Neuronal stem cell (in vitro differentiated cells): ENCODE results near the gene CD3E.

Experiments used
- DNase-seq: peaks from one replicate; pipeline ENCODE4 v3.0.0-alpha.2; 2013; ENCODE audit warnings: low spot score
- H2AFZ ChIP-seq: one replicate; pipeline ENCODE4 v1.6.1; 2013; ENCODE audit warnings: mild to moderate bottlenecking, low read length, inconsistent platforms
- H2AK5ac ChIP-seq: 2 replicates; pipeline ENCODE4 v1.6.1; 2013; ENCODE audit warnings: low read depth, mild to moderate bottlenecking, inconsistent platforms, low read length, moderate library complexity, mixed read lengths
- H2BK120ac ChIP-seq: 2 replicates; pipeline ENCODE4 v1.6.1; 2013; ENCODE audit warnings: low read depth, mild to moderate bottlenecking, inconsistent platforms, low read length, moderate library complexity, mixed read lengths
- H2BK12ac ChIP-seq: one replicate; pipeline ENCODE4 v1.6.1; 2013; ENCODE audit warnings: low read length, inconsistent platforms
- H2BK15ac ChIP-seq: 2 replicates; pipeline ENCODE4 v1.6.1; 2013; ENCODE audit warnings: mild to moderate bottlenecking, low read length, inconsistent platforms, mixed read lengths
- H2BK5ac ChIP-seq: one replicate; pipeline ENCODE4 v1.6.1; 2013; ENCODE audit warnings: inconsistent platforms, mild to moderate bottlenecking, low read length, moderate library complexity
- H3K14ac ChIP-seq: one replicate; pipeline ENCODE4 v1.6.1; 2013; ENCODE audit warnings: low read length, inconsistent platforms
- H3K18ac ChIP-seq: 2 replicates; pipeline ENCODE4 v1.6.1; 2013; ENCODE audit warnings: low read length, inconsistent platforms
- H3K23ac ChIP-seq: 2 replicates; pipeline ENCODE4 v1.6.1; 2013; ENCODE audit warnings: low read depth, mild to moderate bottlenecking, mixed read lengths, low read length, inconsistent platforms; ENCODE audit not compliant: poor library complexity
- H3K27ac ChIP-seq: replicated peaks from 3 replicates; pipeline ENCODE4 v1.5.1; 2013; ENCODE audit warnings: low read length, inconsistent platforms
- H3K27me3 ChIP-seq, 3 experiments: 2 replicates each; pipeline ENCODE4 v1.6.1; 2013; ENCODE audit warnings: low read length in 3 of 3, mild to moderate bottlenecking in 2 of 3, inconsistent platforms in 1 of 3, low read depth in 1 of 3, mixed read lengths in 1 of 3, moderate library complexity in 1 of 3; ENCODE audit not compliant: control insufficient read depth in 3 of 3, insufficient read depth in 3 of 3
- H3K36me3 ChIP-seq, 2 donors: replicated peaks in 1 of 2; 2 replicates each; pipeline ENCODE4 v1.6.1; 2013; ENCODE audit warnings: low read length in 2 of 2; ENCODE audit not compliant: control insufficient read depth in 2 of 2, insufficient read depth in 2 of 2
- H3K4ac ChIP-seq: 2 replicates; pipeline ENCODE4 v1.6.1; 2013; ENCODE audit warnings: inconsistent platforms, mild to moderate bottlenecking, low read length, moderate library complexity
- H3K4me1 ChIP-seq, 2 donors: 1 replicate in 1 of 2; 2 replicates in 1 of 2; pipeline ENCODE4 v1.6.1; 2013; ENCODE audit warnings: low read length in 2 of 2, low read depth in 1 of 2; ENCODE audit not compliant: control insufficient read depth in 2 of 2, insufficient read depth in 1 of 2
- H3K4me2 ChIP-seq: one replicate; pipeline ENCODE4 v1.6.1; 2013; ENCODE audit warnings: mild to moderate bottlenecking, low read length, inconsistent platforms; ENCODE audit not compliant: insufficient read depth, poor library complexity, severe bottlenecking
- H3K4me3 ChIP-seq, 2 donors: 2 replicates each; pipeline ENCODE4 v1.5.1; 2013; ENCODE audit warnings: low read length in 2 of 2, mild to moderate bottlenecking in 2 of 2, inconsistent platforms in 1 of 2, moderate library complexity in 1 of 2
- H3K79me1 ChIP-seq: one replicate; pipeline ENCODE4 v1.6.1; 2013; ENCODE audit warnings: low read depth, mild to moderate bottlenecking, inconsistent platforms, low read length, moderate library complexity
- H3K9ac ChIP-seq: one replicate; pipeline ENCODE4 v1.6.1; 2013; ENCODE audit warnings: mild to moderate bottlenecking, low read depth, low read length, inconsistent platforms; ENCODE audit not compliant: poor library complexity
- H3K9me3 ChIP-seq, 2 donors: replicated peaks in 1 of 2; 2 replicates each; pipeline versions ENCODE3 to v1.6.1; 2013; ENCODE audit warnings: low read length in 2 of 2, mild to moderate bottlenecking in 2 of 2, inconsistent platforms in 1 of 2, low read depth in 1 of 2, mixed read lengths in 1 of 2, moderate library complexity in 1 of 2; ENCODE audit not compliant: control insufficient read depth in 2 of 2, insufficient read depth in 1 of 2
- H4K8ac ChIP-seq: one replicate; pipeline ENCODE4 v1.6.1; 2013; ENCODE audit warnings: low read depth, mild to moderate bottlenecking, inconsistent platforms, low read length, moderate library complexity
- H4K91ac ChIP-seq: one replicate; pipeline ENCODE4 v1.6.1; 2013; ENCODE audit warnings: low read length, low read depth, mild to moderate bottlenecking, inconsistent platforms; ENCODE audit not compliant: poor library complexity
- WGBS, 2 donors: extraction: QIAGEN DNeasy Blood & Tissue Kit; methylation state at CpG; one replicate each; pipeline ENCODE4 v1.1.7; 2013; ENCODE audit warnings: missing lambda C conversion rate in 2 of 2, mixed read lengths in 1 of 2; ENCODE audit not compliant: insufficient read length in 2 of 2, insufficient replicate concordance in 1 of 2; ENCODE audit errors: extremely low coverage in 2 of 2; 5-methylcytosine and 5-hydroxymethylcytosine counted together

The CD3E gene

DNA sequence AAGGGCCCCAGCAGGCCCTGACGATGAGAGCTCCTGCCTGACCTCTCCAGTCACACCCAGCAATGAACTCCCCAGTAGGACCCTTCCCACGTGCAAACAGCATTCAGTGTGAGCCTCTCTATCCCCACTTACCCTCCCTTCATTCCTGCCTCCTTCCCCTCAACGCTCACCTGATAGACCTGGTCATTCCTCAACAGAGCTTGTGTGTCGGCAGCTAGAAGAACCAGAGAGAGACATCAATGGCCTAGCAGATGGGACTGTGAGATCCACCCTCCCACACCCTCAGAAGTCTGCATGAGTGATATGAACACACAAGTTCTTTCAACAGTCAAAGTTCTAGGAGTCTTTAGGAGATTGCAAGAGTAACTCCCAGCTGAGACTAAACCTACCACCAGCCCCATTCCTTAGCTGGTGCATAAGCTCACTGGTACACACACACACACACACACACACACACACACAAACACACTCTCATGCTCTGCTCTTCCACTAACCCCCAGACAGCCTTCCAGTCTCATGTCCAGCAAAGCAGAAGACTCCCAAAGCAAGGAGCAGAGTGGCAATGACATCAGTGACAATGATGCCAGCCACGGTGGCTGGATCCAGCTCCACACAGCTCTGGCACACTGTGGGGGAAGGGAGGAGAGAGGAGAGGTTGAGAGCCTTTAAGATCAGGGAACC, 34.9 kb downstream of the CD3E start:
- Histone ChIP-seq H3K4me2 (no peak overlapping the region), H2AK5ac (no peak overlapping the region), H2BK15ac (no peak overlapping the region), H4K91ac (no peak overlapping the region), H3K36me3 (no peaks in the 10 kb centered on the region), H3K23ac (no peak overlapping the region), H3K14ac (no peak overlapping the region), H2BK12ac (no peak overlapping the region), H3K18ac (no peak overlapping the region), H3K4me3 (no peak overlapping the region), H3K27me3 (peaks cover 0 to 32% (median 0%) of the 10 kb centered on the region in 3 experiments), H3K4me1 (peaks cover 0 to 2% of the 10 kb centered on the region in 2 donors), H2AFZ (no peak overlapping the region), H4K8ac (no peak overlapping the region), H2BK5ac (no peak overlapping the region), H2BK120ac (no peak overlapping the region), H3K27ac (no peak overlapping the region), H3K4ac (no peak overlapping the region), H3K79me1 (no peaks in the 10 kb centered on the region), H3K9ac (no peak overlapping the region), H3K9me3 (no peaks in the 10 kb centered on the region)
- DNase-seq: no peak
- no CpG with 5 or more reads among the region's 5 CpGs for WGBS, 2 donors

DNA sequence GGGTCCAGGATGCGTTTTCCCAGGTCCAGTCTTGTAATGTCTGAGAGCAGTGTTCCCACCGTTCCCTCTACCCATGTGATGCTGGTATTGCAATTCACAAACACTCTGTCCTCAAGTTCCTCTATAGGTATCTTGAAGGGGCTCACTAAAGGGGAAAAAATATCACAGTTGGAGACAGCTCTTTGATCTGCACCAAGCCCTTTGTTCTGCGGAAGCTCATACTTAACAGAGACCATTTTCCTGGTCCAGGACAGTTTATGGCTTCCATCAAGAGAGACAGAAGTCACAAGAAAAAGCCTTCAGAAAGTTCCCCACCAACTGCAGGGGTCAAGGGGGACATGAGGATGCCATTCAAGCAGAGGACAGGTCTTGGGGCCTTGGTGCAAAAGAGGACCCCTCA, 35.9 kb downstream of the CD3E start:
- Histone ChIP-seq H2BK5ac (no peak overlapping the region), H4K91ac (no peak overlapping the region), H3K4me3 (no peak overlapping the region), H3K36me3 (no peaks in the 10 kb centered on the region), H2BK120ac (no peak overlapping the region), H3K18ac (no peak overlapping the region), H3K4me2 (no peak overlapping the region), H2AFZ (no peak overlapping the region), H3K4me1 (peaks cover 0 to 2% of the 10 kb centered on the region in 2 donors), H3K79me1 (no peaks in the 10 kb centered on the region), H3K14ac (no peak overlapping the region), H3K9ac (no peak overlapping the region), H3K27ac (no peak overlapping the region), H2AK5ac (no peak overlapping the region), H2BK15ac (no peak overlapping the region), H3K4ac (no peak overlapping the region), H4K8ac (no peak overlapping the region), H2BK12ac (no peak overlapping the region), H3K27me3 (peaks cover 0 to 39% (median 0%) of the 10 kb centered on the region in 3 experiments), H3K9me3 (no peaks in the 10 kb centered on the region), H3K23ac (no peak overlapping the region)
- no peak for DNase-seq
- WGBS, 2 donors: no CpG with 5 or more reads among the region's 3 CpGs

DNA sequence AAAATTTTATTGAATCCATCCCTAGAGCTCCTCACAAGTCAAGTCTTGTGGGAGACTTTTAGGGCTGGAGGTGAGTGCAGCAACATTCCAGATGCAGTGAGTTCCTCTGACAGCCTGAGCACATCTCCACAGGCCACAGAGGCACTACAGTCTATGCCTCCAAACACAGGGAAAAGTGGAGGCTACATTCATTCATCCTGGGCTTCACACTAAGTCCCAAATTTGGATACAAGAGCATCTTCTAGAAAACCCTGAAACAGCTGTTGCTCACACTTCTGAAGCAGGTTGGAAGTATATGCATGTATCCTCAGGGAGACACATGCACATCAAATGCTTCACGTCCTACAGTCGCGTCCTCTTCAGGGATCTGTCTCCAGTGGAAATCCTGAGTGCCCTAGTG, 36.7 kb downstream of the CD3E start:
- H3K27me3 ChIP-seq: peaks cover 0 to 40% (median 0%) of the 10 kb centered on the region in 3 experiments
- H3K4me2 ChIP-seq: no peak overlapping the region
- no peak overlapping the region for H3K4ac ChIP-seq
- no peak for DNase-seq
- H2AK5ac ChIP-seq: no peak overlapping the region
- H3K79me1 ChIP-seq: no peaks in the 10 kb centered on the region
- H3K36me3 ChIP-seq: no peaks in the 10 kb centered on the region
- no CpG with 5 or more reads among the region's 3 CpGs for WGBS, 2 donors
- H3K27ac ChIP-seq: no peak overlapping the region
- H2BK5ac ChIP-seq: no peak overlapping the region
- H2BK120ac ChIP-seq: no peak overlapping the region
- no peak overlapping the region for H3K23ac ChIP-seq
- H2AFZ ChIP-seq: no peak overlapping the region
- H2BK12ac ChIP-seq: no peak overlapping the region
- no peak overlapping the region for H3K4me3 ChIP-seq
- no peak overlapping the region for H3K14ac ChIP-seq
- no peak overlapping the region for H3K18ac ChIP-seq
- H2BK15ac ChIP-seq: no peak overlapping the region
- no peak overlapping the region for H4K91ac ChIP-seq
- H3K4me1 ChIP-seq: peaks cover 0 to 2% of the 10 kb centered on the region in 2 donors
- H3K9me3 ChIP-seq: no peaks in the 10 kb centered on the region
- H3K9ac ChIP-seq: no peak overlapping the region
- no peak overlapping the region for H4K8ac ChIP-seq

DNA sequence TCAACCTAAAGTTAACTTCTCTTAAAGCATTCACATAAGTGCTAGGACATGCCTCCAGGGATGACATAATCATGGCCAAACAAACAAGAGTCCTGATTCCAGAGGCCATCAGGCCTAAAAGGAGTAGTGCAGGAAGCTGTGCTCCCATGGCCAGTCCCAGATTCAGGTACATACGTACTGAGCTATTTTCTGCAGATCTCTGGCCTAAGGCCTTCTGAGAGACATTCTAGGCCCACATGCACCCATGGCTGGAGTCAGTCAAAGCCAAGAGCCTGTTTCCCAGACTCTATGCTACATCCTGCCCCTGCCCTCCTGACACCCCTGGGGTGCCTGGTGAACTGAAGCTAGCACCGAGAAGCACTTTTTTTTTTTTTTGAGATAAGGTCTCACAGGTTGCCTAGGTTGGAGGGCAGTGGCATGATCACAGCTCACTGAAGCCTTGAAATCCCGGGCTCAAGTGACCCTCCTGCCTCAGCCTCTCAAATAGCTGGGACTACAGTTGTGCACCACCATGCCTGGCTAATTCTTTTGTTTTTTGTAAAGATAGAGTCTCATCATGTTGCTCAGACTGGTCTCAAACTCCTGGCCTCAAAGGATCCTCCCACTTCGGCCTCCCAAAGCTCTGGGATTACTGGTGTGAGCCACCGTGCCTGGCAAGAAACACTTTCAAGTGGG, 37.4 kb downstream of the CD3E start:
- Histone ChIP-seq H2BK15ac (no peak overlapping the region), H3K4ac (no peak overlapping the region), H2BK12ac (no peak overlapping the region), H2AFZ (peak overlapping the region; percentile 18), H3K4me1 (peaks cover 0 to 2% of the 10 kb centered on the region in 2 donors), H2BK120ac (no peak overlapping the region), H3K4me3 (no peak overlapping the region), H2BK5ac (no peak overlapping the region), H3K79me1 (no peaks in the 10 kb centered on the region), H3K9ac (no peak overlapping the region), H3K27me3 (peaks cover 0 to 42% (median 0%) of the 10 kb centered on the region in 3 experiments), H3K9me3 (no peaks in the 10 kb centered on the region), H3K14ac (no peak overlapping the region), H3K4me2 (no peak overlapping the region), H2AK5ac (no peak overlapping the region), H3K18ac (no peak overlapping the region), H4K91ac (no peak overlapping the region), H4K8ac (no peak overlapping the region), H3K27ac (no peak overlapping the region), H3K36me3 (no peaks in the 10 kb centered on the region), H3K23ac (no peak overlapping the region)
- WGBS, 2 donors: no CpG with 5 or more reads among the region's 5 CpGs
- DNase-seq: no peak
